ENCODE data around the gene SH2D4B.

DNA sequence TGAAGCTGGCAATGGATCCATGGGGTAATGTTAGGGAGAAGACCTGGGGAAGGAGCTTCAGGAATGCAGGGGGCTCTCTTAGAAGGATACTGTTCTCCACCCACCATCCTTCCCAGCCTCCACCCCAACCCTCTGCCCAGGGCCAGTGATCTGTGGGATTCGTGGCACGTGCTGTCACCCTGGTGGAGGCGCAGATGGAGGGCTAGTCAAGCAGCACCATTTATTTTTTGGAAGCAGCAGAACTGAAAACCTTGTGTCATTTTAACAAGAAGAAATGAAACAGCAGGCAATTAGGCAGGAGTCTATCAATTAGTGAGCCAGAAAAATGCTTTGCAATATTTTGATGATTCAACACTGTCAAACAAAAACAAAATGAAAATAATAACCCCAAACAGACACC, 155.9 kb downstream of the SH2D4B start:
- TF ChIP-seq CTCF (IDR thresholded peaks at IDR 0.05) (no peak), POLR2A (IDR thresholded peaks at IDR 0.05; ENCODE audit: low read depth) (no peak)
